SK-N-SH treated with all-trans-retinoic acid at 6 μM for 48 hours (cell line): ENCODE results near the gene SLC9A7.
A peak's percentile ranks its signal among the peaks of the same experiment; 100 is the strongest.

ENCODE experiments used
- ATAC-seq: fragments of 200-7000 bp; cut with Tn5 transposase; 3 replicates; pipeline ENCODE4 v1.9.1; 2020; ENCODE audit warnings: mild to moderate bottlenecking, moderate library complexity
- ARNTL ChIP-seq: fragments of 450-650 bp; formaldehyde crosslinking; IDR thresholded peaks from 2 replicates; pipeline ENCODE4 v1.5.0; 2020; ENCODE audit warnings: low read depth, mild to moderate bottlenecking, moderate library complexity, borderline replicate concordance
- BACH2 ChIP-seq: fragments of 250-450 bp; sonication (Bioruptor Pico); IDR thresholded peaks from 2 replicates; pipeline ENCODE4 v1.9.0; 2021; ENCODE audit warnings: mild to moderate bottlenecking, borderline replicate concordance
- CSDC2 ChIP-seq: fragments of 250-450 bp; sonication (Bioruptor Pico); IDR thresholded peaks from 2 replicates; pipeline ENCODE4 v1.5.0; 2020; ENCODE audit warnings: mild to moderate bottlenecking, moderate library complexity
- ESRRG ChIP-seq: fragments of 250-450 bp; sonication (Bioruptor Pico); IDR thresholded peaks from 2 replicates; pipeline ENCODE4 v1.6.1; 2021; ENCODE audit warnings: mild to moderate bottlenecking
- GLIS3 ChIP-seq: fragments of 250-450 bp; sonication (Bioruptor Pico); IDR thresholded peaks from 2 replicates; pipeline ENCODE4 v1.5.0; 2020; ENCODE audit warnings: mild to moderate bottlenecking, moderate library complexity
- ISL1 ChIP-seq: fragments of 250-450 bp; sonication (Bioruptor Pico); IDR thresholded peaks from 2 replicates; pipeline ENCODE4 v2.1.2; 2022; ENCODE audit warnings: mild to moderate bottlenecking, moderate library complexity
- OSR1 ChIP-seq: fragments of 250-450 bp; sonication (Bioruptor Pico); IDR thresholded peaks from 2 replicates; pipeline ENCODE4 v1.8.0; 2022; ENCODE audit warnings: moderate library complexity, mild to moderate bottlenecking, inconsistent platforms
- PATZ1 ChIP-seq: fragments of 250-450 bp; sonication (Bioruptor Pico); IDR thresholded peaks from 2 replicates; pipeline ENCODE4 v1.8.0; 2020; ENCODE audit warnings: mild to moderate bottlenecking, moderate library complexity, borderline replicate concordance
- PPARA ChIP-seq: fragments of 250-450 bp; sonication (Bioruptor Pico); IDR thresholded peaks from 2 replicates; pipeline ENCODE4 v1.5.0; 2020; ENCODE audit warnings: mild to moderate bottlenecking, borderline replicate concordance
- RARB ChIP-seq: fragments of 250-450 bp; sonication (Bioruptor Pico); IDR thresholded peaks from 2 replicates; pipeline ENCODE4 v1.8.0; 2021; ENCODE audit warnings: mild to moderate bottlenecking, moderate library complexity
- SNAI2 ChIP-seq: fragments of 250-450 bp; sonication (Bioruptor Pico); IDR thresholded peaks from 2 replicates; pipeline ENCODE4 v1.5.0; 2020; ENCODE audit warnings: mild to moderate bottlenecking, moderate library complexity
- TSHZ2 ChIP-seq: fragments of 250-450 bp; sonication (Bioruptor Pico); IDR thresholded peaks from 2 replicates; pipeline ENCODE4 v1.5.0; 2020; ENCODE audit warnings: mild to moderate bottlenecking, moderate library complexity
- ZFP3 ChIP-seq: fragments of 250-450 bp; sonication (Bioruptor Pico); IDR thresholded peaks from 2 replicates; pipeline ENCODE4 v1.5.0; 2020; ENCODE audit warnings: mild to moderate bottlenecking, moderate library complexity
- ZFP30 ChIP-seq: fragments of 450-650 bp; formaldehyde crosslinking; IDR thresholded peaks from 2 replicates; pipeline ENCODE4 v1.5.0; 2022; ENCODE audit warnings: mild to moderate bottlenecking, moderate library complexity
- ZNF565 ChIP-seq: fragments of 450-650 bp; formaldehyde crosslinking; conservative IDR thresholded peaks from 2 replicates; pipeline ENCODE4 v1.5.0; 2020; ENCODE audit warnings: low read depth, mild to moderate bottlenecking, moderate library complexity
- ZNF70 ChIP-seq: fragments of 450-650 bp; formaldehyde crosslinking; IDR thresholded peaks from 2 replicates; pipeline ENCODE4 v1.5.0; 2020; ENCODE audit warnings: mild to moderate bottlenecking, moderate library complexity
- ZNF8 ChIP-seq: fragments of 450-650 bp; formaldehyde crosslinking; IDR thresholded peaks from 2 replicates; pipeline ENCODE4 v1.5.0; 2020; ENCODE audit warnings: mild to moderate bottlenecking, moderate library complexity
- TF ChIP-seq, protein P1 (sequence below): fragments of 250-450 bp; sonication (Bioruptor Pico); IDR thresholded peaks from 2 replicates; pipeline ENCODE4 v1.5.1; 2020; ENCODE audit warnings: low read depth, mild to moderate bottlenecking, moderate library complexity

The SLC9A7 gene

GRCh38 chrX:46597771-46598170, 161.1 kb downstream of the SLC9A7 start:
- no peak for ATAC-seq
- TF ChIP-seq ZFP30 (CRISPR knock-in tag): no peak
- no peak for TF ChIP-seq BACH2
- no peak for TF ChIP-seq PPARA (CRISPR knock-in tag)
- TF ChIP-seq CSDC2 (CRISPR knock-in tag): no peak
- TF ChIP-seq ISL1 (CRISPR knock-in tag): no peak
- no peak for TF ChIP-seq ZFP3 (CRISPR knock-in tag)
- TF ChIP-seq, all 23 proteins: peak for 0

- TF ChIP-seq GLIS3 (no peak), SNAI2 (CRISPR knock-in tag) (no peak), ESRRG (CRISPR knock-in tag) (no peak)
- TF ChIP-seq, all 23 proteins: peak for 0
- ATAC-seq: no peak
Measured at GRCh38 chrX:46597208-46597607, 161.7 kb downstream of the SLC9A7 start.

DNA sequence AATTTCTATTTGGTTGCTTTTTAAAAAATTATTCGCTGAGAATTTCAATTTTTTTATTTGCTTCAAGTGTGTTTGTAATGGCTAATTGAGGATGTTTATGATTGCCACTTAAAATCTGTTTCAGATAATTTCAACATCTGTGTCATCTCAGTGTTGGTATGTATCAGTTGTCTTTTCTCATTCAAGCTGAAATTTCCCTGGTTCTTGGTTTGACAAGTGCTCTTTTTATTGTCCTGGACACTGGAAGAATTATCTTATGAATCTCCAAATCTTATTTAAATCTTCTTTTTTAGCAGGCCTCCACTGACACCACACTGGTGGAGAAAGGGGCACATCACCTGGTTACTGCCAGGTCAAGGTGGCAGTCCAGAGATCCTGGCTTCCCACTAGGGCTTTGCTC, 163.8 kb downstream of the SLC9A7 start:
- peak; percentile 28; the same call in 2 of the 3 replicates for ATAC-seq
- no peak for TF ChIP-seq ZNF8 (CRISPR knock-in tag)
- no peak for TF ChIP-seq TSHZ2 (CRISPR knock-in tag)
- TF ChIP-seq ISL1 (CRISPR knock-in tag): peak; percentile 38; the same call in 1 of the 2 replicates

GRCh38 chrX:46589977-46590723, 168.8 kb downstream of the SLC9A7 start:
- no peak; the same call in 2 of the 3 replicates for ATAC-seq

DNA sequence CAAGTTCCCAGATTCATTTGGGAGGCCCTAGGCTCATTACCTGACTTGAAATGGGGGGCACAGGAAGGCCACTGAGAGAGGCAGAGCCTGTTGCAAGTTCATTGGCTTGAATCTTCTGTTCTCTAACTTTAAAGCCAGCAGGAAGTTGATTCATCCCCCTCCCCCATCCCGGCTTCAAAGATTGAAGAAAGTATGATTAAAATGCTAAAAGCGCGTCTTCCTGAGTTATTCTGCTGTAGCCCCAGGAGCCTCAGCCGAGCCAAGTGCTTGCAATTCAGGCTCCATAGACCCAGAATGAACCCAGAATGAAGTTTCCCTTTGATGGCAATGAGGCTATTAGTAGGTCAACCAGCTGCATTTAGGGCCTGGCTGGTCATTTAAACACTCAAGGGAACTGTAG, 170.7 kb downstream of the SLC9A7 start:
- TF ChIP-seq, protein P1, sequence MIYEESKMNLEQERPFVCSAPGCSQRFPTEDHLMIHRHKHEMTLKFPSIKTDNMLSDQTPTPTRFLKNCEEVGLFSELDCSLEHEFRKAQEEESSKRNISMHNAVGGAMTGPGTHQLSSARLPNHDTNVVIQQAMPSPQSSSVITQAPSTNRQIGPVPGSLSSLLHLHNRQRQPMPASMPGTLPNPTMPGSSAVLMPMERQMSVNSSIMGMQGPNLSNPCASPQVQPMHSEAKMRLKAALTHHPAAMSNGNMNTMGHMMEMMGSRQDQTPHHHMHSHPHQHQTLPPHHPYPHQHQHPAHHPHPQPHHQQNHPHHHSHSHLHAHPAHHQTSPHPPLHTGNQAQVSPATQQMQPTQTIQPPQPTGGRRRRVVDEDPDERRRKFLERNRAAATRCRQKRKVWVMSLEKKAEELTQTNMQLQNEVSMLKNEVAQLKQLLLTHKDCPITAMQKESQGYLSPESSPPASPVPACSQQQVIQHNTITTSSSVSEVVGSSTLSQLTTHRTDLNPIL (CRISPR knock-in tag): no peak
- TF ChIP-seq BACH2 (no peak), PATZ1 (CRISPR knock-in tag) (no peak), ZNF70 (CRISPR knock-in tag) (no peak), RARB (CRISPR knock-in tag) (no peak), PPARA (CRISPR knock-in tag) (no peak), TSHZ2 (CRISPR knock-in tag) (no peak), ARNTL (CRISPR knock-in tag) (no peak), ZFP3 (CRISPR knock-in tag) (no peak)
- TF ChIP-seq, all 23 proteins: peak for 0
- peak; percentile 57 for ATAC-seq

More at GRCh38 chrX:46589977-46590723, 168.8 kb downstream of the SLC9A7 start:
- no peak for TF ChIP-seq ZNF70 (CRISPR knock-in tag)
- TF ChIP-seq PPARA (CRISPR knock-in tag): no peak
- TF ChIP-seq SNAI2 (CRISPR knock-in tag): no peak
- TF ChIP-seq ZNF565 (CRISPR knock-in tag): no peak
- TF ChIP-seq BACH2: no peak
- no peak for TF ChIP-seq OSR1 (CRISPR knock-in tag)
- TF ChIP-seq ZFP30 (CRISPR knock-in tag): no peak
- no peak for TF ChIP-seq RARB (CRISPR knock-in tag)
- TF ChIP-seq ISL1 (CRISPR knock-in tag): no peak
- no peak for TF ChIP-seq ZNF8 (CRISPR knock-in tag)
- TF ChIP-seq, all 23 proteins: peak for 0
